Measurements from ENCODE around the gene EXOC6B.

DNA sequence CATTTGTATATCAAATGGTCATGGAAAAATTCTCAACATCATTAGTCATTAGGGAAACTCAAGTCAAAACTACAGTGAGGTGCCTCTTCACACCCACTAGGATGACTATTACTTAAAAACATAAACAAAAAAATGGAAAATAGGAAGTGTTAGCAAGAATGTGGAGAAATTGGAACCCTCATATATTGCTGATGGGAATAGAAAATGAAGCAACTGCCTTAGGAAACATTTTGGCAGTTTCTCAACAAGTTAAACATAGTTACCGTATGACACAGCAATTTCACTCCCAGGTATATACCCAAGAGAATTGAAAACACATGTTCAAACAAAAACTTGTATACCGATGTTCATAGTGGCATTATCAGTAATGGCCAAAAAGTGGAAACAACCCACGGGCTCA, 660.0 kb downstream of the EXOC6B start:
- TF ChIP-seq, protein P1, sequence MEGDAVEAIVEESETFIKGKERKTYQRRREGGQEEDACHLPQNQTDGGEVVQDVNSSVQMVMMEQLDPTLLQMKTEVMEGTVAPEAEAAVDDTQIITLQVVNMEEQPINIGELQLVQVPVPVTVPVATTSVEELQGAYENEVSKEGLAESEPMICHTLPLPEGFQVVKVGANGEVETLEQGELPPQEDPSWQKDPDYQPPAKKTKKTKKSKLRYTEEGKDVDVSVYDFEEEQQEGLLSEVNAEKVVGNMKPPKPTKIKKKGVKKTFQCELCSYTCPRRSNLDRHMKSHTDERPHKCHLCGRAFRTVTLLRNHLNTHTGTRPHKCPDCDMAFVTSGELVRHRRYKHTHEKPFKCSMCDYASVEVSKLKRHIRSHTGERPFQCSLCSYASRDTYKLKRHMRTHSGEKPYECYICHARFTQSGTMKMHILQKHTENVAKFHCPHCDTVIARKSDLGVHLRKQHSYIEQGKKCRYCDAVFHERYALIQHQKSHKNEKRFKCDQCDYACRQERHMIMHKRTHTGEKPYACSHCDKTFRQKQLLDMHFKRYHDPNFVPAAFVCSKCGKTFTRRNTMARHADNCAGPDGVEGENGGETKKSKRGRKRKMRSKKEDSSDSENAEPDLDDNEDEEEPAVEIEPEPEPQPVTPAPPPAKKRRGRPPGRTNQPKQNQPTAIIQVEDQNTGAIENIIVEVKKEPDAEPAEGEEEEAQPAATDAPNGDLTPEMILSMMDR (IDR thresholded peaks at IDR 0.05) = no peak
- no peak for TF ChIP-seq POLR2A (IDR thresholded peaks at IDR 0.05)
